Metanephros (tissue), 2 donors: ENCODE measurements around the gene TRA2A. TPM values are rescaled to one million over a fixed set of nuclear protein-coding genes. Genes with fewer than 3 reads are reported as not detected.

Experiments
- small RNA-seq: library from RNA; depleted of rRNA; stranded (forward); fragments of <200 nt; gene quantifications from one replicate; pipeline ENCODE3, GENCODE V24; 2014; ENCODE audit warnings: low replicate concordance
- total RNA-seq: library from RNA; depleted of rRNA; stranded (reverse); fragments of >200 nt; gene quantifications from one replicate; pipeline ENCODE4 v1.2.3, GENCODE V29; 2014

TRA2A gene
- 69.4 TPM for total RNA-seq

GRCh38 chr7:23531794-23532489 lies at the start of gene TRA2A:
TRA2A (minus strand) TSS chr7:23531981; CDS start chr7:23531824, 157 bp downstream.

DNA sequence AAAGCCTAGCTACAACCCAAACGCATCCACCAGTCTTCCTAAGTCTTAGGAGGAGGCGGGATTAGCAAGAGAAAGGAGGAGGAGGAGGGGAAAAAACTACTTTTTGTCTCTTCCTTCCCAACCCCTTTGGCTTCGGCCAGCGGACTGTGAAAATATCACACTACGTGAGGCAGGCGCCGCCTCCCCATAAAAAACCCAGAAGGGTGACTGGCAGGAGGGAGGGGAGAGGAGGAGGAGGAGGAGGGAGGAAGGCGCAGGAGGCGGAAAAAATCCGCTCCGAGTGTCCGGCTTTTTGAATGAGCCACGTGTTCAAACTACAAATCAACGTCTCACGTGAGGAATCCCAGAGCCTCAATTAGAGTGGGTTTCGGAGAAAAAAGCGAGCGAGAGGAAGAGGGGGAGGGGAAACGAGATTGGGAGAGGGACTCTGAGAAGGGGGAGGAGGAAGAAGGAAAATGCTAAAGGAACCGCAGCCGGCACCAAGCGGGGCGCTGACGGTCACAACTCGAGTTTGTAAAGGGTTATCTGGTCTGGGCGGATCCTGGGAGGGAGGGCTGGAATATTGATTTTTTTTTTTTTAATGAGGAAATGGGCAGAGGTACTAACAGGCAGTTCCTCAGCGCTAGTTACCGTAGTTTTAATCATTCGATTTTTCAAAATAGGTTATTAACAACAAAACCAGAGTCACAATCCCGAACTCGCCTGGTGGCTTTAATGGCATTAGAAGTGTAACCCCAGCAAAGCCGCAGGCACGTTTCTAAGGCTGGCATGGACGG lies 61.3 kb downstream of the TRA2A start, which contains the start of gene IGF2BP3:
Gene IGF2BP3, minus strand, starts transcription at position 162 of the 776 bp plus-strand sequence. CDS start 381 bp downstream, outside the sequence.

Small RNAs within 50 kb of the gene (small RNA-seq; reads per million reads assigned to genes)
- gene AC079780.1 (0.07 reads per million), gene RF00019 (not detected)

Other genes starting within 250 kb of the TRA2A start
- 74.7 TPM for gene MALSU1, start 232.6 kb downstream of the TRA2A start, total RNA-seq
- gene IGF2BP3, start 61.5 kb downstream of the TRA2A start, total RNA-seq, result 43.4 TPM
- 18.6 TPM for gene CCDC126, start 65.4 kb upstream of the TRA2A start, total RNA-seq
- gene FAM221A, start 148.2 kb upstream of the TRA2A start, total RNA-seq, result 11.1 TPM
- 0.64 TPM for gene STK31, start 178.2 kb upstream of the TRA2A start, total RNA-seq